Astrocyte of the cerebellum (primary cell): ENCODE results near the gene NXF3.
"Not testable (repeated sequence)": the region's sequence is repeated elsewhere in the genome, so short reads cannot be mapped to it uniquely, and the experiment has no call there.

Source experiments
- DNase-seq: peaks from one replicate; pipeline ENCODE4 v3.0.0-alpha.2; 2011; ENCODE audit warnings: low read depth
- H3K4me3 ChIP-seq: 2 replicates; pipeline ENCODE4 v1.5.1; 2011; ENCODE audit warnings: mild to moderate bottlenecking, low read depth, low read length, moderate library complexity
- CTCF ChIP-seq: IDR thresholded peaks from 2 replicates; pipeline ENCODE4 v1.5.1; 2012; ENCODE audit warnings: low read length, low read depth, moderate library complexity, mild to moderate bottlenecking; ENCODE audit errors: missing control alignments
- in situ Hi-C: cut with HindIII; loops from 2 replicates; pipeline ENCODE4 v1.10.0; 2017; ENCODE audit warnings: low sequenced_read_pairs

The NXF3 gene, protein sequence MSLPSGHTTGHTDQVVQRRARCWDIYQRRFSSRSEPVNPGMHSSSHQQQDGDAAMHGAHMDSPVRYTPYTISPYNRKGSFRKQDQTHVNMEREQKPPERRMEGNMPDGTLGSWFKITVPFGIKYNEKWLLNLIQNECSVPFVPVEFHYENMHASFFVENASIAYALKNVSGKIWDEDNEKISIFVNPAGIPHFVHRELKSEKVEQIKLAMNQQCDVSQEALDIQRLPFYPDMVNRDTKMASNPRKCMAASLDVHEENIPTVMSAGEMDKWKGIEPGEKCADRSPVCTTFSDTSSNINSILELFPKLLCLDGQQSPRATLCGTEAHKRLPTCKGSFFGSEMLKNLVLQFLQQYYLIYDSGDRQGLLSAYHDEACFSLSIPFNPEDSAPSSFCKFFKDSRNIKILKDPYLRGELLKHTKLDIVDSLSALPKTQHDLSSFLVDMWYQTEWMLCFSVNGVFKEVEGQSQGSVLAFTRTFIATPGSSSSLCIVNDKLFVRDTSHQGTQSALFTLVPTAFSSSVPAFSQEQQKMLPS

GRCh38 chrX:103092942-103093341 lies at the start of gene NXF3:
NXF3 (minus strand) TSS chrX:103093143; CDS start chrX:103093023, 120 bp downstream.
- no peak for TF ChIP-seq CTCF
- in situ Hi-C loops, result no loop called here

DNA sequence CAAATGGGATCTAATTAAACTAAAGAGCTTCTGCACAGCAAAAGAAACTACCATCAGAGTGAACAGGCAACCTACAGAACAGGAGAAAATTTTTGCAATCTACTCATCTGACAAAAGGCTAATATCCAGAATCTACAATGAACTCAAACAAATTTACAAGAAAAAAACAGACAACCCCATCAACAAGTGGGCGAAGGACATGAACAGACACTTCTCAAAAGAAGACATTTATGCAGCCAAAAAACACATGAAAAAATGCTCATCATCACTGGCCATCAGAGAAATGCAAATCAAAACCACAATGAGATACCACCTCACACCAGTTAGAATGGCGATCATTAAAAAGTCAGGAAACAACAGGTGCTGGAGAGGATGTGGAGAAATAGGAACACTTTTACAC lies 43.6 kb upstream of the NXF3 start:
- in situ Hi-C loops, H3K4me3 ChIP-seq, DNase-seq: not testable (repeated sequence)

More at GRCh38 chrX:103092942-103093341, at the start of gene NXF3:
- DNase-seq, result no peak
- H3K4me3 ChIP-seq, result no peak within 1 kb of the TSS

GRCh38 chrX:103124284-103124683 lies 31.3 kb upstream of the NXF3 start:
- H3K4me3 ChIP-seq, result no peak overlapping the region
- no peak for DNase-seq
- no peak for TF ChIP-seq CTCF
- in situ Hi-C loops, result no loop called here

DNA sequence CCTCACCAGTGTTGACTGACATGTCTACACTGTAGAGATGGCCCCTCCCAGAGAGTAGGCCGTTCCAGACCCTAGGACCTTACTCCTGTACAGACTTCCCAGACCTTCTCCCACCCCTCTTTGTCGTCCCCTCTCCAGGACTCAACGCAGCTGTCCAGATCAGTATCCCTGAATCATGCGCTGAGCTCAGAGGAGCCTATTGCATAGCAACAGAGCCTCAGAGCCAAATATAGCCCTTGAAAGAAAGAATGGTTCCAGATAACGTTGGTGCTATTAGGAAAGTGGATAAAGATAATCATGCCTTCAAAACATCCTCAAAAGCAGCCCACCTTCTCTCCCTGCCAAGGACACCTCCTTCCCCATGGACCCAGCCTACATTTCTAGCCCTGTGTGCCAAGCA lies 27.8 kb upstream of the NXF3 start:
- in situ Hi-C loops, result no loop called here
- DNase-seq, result no peak
- no peak for TF ChIP-seq CTCF
- H3K4me3 ChIP-seq, result no peak overlapping the region

- in situ Hi-C loops, H3K4me3 ChIP-seq, DNase-seq: not testable (repeated sequence)
Observed at GRCh38 chrX:103116970-103117369, 24.0 kb upstream of the NXF3 start.

GRCh38 chrX:103109497-103109896 lies 16.6 kb upstream of the NXF3 start:
- DNase-seq, in situ Hi-C loops, H3K4me3 ChIP-seq: not testable (repeated sequence)

DNA sequence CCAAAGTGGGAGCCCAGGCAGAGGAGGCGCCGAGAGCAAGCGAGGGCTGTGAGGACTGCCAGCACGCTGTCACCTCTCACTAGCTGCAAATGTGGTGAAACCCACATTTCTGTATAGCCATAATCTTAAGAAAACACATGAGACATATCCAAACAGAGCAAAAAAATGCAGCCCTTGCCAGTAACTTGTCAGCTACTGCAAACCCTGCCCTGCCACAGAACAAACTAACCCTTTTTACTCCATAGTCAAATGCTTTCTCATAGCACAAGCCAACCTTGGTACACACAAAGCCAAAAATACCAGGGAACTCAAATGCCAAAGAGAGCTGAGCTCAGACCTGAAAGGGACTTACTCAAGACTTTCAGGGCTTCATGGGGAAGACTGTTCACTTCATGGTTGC lies 14.9 kb upstream of the NXF3 start:
- H3K4me3 ChIP-seq, result no peak overlapping the region
- DNase-seq, result no peak
- in situ Hi-C loops, result no loop called here
- no peak for TF ChIP-seq CTCF

DNA sequence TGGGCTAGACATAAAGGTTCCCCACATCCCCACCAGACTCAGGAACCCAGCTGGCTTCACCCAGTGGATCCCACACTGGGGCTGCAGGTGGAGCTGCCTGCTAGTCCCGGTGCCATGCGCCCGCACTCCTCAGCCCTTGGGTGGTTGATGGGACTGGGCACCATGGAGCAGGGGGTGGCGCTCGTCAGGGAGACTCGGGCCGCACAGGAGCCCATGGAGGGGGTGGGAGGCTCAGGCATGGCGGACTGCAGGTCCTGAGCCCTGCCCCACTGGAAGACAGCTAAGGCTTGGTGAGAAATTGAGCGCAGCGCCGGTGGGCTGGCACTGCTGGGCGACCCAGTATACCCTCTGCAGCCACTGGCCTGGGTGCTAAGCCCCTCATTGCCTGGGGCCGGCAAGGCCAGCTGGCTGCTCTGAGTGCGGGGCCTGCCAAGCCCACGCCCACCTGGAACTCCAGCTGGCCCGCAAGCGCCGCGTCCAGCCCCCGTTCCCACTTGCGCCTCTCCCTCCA lies 14.3 kb upstream of the NXF3 start:
- DNase-seq, in situ Hi-C loops: not testable (repeated sequence)

GRCh38 chrX:103104370-103104769 lies 11.4 kb upstream of the NXF3 start:
- DNase-seq, in situ Hi-C loops, H3K4me3 ChIP-seq: not testable (repeated sequence)

More for the DNA sequence above, 14.3 kb upstream of the NXF3 start:
- H3K4me3 ChIP-seq, result not testable (repeated sequence)

DNA sequence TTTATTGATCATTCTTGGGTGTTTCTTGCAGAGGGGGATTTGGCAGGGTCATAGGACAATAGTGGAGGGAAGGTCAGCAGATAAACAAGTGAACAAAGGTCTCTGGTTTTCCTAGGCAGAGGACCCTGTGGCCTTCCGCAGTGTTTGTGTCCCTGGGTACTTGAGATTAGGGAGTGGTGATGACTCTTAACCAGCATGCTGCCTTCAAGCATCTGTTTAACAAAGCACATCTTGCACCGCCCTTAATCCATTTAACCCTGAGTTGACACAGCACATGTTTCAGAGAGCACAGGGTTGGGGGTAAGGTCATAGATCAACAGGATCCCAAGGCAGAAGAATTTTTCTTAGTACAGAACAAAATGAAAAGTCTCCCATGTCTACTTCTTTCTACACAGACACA lies 10.9 kb upstream of the NXF3 start:
- H3K4me3 ChIP-seq, DNase-seq, in situ Hi-C loops: not testable (repeated sequence)
